ENCODE results near the gene SIRT2.

The SIRT2 gene

GRCh38 chr19:38901683-38902082, 2.3 kb upstream of the SIRT2 start:
- H3K27ac ChIP-seq, result peak overlapping the region; percentile 70
- no peak for TF ChIP-seq CTCF (conservative IDR thresholded peaks at IDR 0.05)

- peak overlapping the region; percentile 70 for H3K27ac ChIP-seq
These were observed 1.3 kb upstream of the SIRT2 start for GRCh38 chr19:38900743-38901190.

GRCh38 chr19:38900202-38900629, 798 bp upstream of the SIRT2 start:
- no peak for TF ChIP-seq CTCF (conservative IDR thresholded peaks at IDR 0.05)
- peak overlapping the region; percentile 70 for H3K27ac ChIP-seq

More at GRCh38 chr19:38900743-38901190, 1.3 kb upstream of the SIRT2 start:
- no peak for TF ChIP-seq CTCF (conservative IDR thresholded peaks at IDR 0.05)

- TF ChIP-seq CTCF (conservative IDR thresholded peaks at IDR 0.05), result no peak
These were observed 501 bp downstream of the SIRT2 start for GRCh38 chr19:38898788-38899446.

GRCh38 chr19:38894968-38895367, 4.5 kb downstream of the SIRT2 start:
- no peak for TF ChIP-seq CTCF (conservative IDR thresholded peaks at IDR 0.05)
- H3K27ac ChIP-seq, result no peak overlapping the region

More at GRCh38 chr19:38898788-38899446, 501 bp downstream of the SIRT2 start:
- H3K27ac ChIP-seq, result peak overlapping the region; percentile 70

GRCh38 chr19:38893341-38893771, 6.1 kb downstream of the SIRT2 start:
- no peak overlapping the region for H3K27ac ChIP-seq
- no peak for TF ChIP-seq CTCF (conservative IDR thresholded peaks at IDR 0.05)

GRCh38 chr19:38892841-38893240, 6.6 kb downstream of the SIRT2 start:
- TF ChIP-seq CTCF (conservative IDR thresholded peaks at IDR 0.05), result no peak
- H3K27ac ChIP-seq, result no peak overlapping the region

Measured in VCaP (cell line).